Forelimb muscle (tissue), 1 donor: ENCODE results near the gene FCRL5. TPM values are rescaled to one million over a fixed set of nuclear protein-coding genes. Genes with fewer than 3 reads are reported as not detected.

ENCODE experiments used
- DNase-seq: peaks from one replicate; pipeline ENCODE4 v3.0.0-alpha.2; 2013; ENCODE audit warnings: low read depth
- polyA plus RNA-seq: library from polyadenylated mRNA; unstranded; fragments of 120-200 nt; gene quantifications from one replicate; pipeline ENCODE4 v1.2.1, GENCODE V29; 2013; ENCODE audit not compliant: insufficient read length

Gene FCRL5
- polyA plus RNA-seq, 1 donor = 0.05 TPM

DNA sequence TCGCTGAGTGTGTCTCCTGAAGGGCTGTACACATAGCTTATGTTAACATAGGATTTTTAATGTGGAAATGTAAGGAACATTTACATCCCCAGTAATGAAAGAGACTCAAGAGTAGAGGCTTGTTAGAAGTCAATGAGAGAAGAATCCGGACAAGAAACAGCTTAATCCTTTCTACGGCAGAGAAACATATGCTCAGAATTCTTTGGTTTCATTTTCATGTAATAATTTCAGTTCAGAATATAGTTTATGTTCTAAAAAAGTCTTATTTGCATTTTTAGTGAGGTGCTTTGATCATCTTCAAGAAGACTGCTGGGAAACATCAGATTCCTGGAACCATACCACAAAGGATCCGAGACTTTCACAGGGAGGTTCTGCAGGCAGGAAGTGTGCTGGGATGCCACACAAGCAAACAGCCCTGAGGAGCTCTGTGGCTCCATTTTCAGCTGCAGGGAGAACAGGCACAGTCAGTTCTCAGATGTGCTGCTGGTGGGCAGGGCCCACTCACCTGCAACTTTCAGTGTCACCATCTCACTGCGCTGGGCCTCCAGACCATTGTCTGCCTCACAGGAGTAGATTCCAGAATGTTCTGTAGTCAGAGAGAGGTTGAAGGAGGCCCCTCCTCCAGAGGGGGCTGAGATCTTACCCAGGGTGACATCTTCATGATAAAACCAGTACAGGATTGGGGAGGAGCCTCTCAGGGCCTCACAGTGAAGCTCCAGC is 28.4 kb downstream of the FCRL5 start:
- DNase-seq = no peak

DNA sequence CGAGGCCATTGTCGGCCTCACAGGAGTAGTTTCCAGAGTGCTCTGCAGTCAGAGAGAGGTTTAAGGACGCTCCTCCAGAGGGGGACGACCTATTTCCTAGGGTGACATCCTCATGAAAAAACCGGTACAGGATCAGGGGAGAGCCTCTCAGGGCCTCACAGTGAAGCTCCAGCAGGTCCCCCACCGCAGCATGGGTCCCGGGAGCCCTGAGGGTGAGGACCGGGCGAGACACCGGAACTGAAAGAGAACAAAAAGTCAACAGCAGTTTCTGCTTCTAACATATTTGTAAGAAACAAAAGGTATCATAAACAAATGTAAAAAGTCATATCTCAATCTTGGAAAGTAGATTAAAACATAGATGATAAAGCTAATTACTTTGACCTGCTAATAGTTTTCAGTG is 31.3 kb downstream of the FCRL5 start:
- DNase-seq = no peak

DNA sequence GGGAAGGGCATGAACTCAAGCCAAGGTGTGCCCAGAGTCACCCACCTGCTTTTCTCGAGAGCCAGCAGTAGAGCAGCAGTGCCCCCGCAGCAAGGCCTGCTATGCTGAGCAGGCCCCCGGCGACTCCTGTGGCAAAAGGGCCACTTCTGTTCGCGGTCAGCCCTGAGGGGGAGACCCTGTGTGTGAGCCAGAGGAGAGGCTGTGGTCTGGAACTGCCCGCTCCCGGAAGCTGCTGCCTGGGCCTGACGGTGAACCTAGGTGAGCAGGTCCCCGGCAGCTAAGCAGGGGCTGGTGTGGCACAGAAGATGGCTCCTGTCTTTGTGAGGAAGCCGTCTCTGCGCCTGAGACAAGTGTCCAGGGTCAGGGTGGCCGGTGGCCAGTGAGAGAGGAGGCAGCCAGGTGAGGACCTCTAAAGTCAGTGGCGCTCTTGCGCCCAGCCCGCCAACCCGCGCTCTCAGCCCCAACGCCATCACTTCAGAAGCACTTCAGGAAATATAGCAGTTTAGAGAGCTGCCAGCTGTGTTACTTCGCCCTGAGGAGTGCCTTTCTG is 31.9 kb downstream of the FCRL5 start:
- no peak for DNase-seq

DNA sequence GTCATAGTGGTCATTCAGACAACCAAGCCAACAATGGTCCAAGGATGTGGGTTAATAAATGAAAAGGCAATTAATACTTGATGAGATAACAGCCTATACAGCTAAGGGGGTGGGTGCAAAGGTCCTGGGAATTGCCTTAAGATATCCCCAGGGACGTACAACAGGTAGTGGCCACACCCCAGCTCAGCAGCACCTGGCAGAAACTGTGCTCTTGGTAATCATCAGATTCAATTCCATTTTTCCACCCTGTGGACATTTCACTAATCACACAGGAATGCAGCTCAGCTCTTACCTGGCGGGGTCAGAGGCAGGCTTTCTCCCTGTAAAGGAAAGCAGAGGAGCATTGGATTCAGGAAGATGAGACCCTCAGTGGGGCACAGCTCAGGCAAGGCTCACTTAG is 32.9 kb downstream of the FCRL5 start:
- no peak for DNase-seq

DNA sequence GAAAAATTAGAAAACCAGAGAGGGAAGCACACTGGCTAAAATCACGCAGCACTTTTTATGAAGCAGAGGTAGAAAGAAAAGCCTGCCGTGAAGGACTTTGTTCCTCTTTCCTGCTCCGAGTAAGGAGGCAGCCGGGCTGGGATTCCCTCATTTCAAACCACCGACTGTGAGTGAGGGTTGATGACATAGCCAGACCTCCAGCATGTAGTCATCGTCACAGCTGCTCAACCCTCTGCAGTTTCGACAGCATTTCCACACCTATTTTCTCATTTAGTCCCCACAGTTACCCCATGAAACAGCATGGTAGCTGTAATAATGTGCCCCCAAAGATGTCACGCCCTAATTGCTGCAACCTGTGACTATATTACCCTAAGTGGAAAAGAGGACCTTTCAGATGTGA is 35.3 kb downstream of the FCRL5 start:
- no peak for DNase-seq

DNA sequence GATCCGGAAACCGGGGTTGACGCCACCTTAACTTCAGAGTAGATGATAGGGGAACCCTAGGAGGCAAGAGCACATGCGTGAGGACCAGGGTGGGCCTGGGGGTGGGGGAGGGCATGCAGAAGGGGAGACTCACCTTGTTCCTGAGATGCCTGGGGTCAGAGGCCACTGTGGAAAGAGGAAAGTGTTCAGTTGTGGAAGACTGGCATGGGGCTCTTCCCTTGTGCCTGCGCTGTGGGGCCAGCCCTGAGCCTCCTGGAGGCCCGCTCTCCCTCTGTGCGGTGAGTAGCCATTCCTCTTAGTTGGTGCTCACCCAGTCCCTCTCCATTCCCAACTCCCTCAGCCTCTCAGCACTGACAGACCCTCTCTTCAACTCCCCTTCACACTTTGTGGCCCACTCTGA is 36.6 kb downstream of the FCRL5 start:
- no peak for DNase-seq

DNA sequence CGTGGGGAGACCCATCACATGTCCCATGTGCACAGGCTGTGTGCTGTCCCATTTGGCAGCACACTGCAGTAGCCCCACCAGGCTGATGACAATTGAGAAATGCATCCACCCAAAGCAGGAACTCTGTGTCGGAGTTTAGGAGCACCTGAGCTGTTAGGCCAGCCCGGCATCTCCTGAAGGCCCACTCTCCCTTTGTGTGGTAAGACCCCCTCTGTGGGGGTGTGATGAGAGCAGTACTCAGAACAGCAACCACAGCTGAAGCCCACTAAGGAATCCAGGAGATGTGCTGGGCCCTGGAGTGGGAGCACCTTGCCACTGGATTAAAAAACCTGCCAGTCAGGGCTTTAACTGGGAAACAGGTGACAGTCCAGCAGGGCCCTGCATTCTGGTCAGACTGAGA is 37.2 kb downstream of the FCRL5 start:
- no peak for DNase-seq

DNA sequence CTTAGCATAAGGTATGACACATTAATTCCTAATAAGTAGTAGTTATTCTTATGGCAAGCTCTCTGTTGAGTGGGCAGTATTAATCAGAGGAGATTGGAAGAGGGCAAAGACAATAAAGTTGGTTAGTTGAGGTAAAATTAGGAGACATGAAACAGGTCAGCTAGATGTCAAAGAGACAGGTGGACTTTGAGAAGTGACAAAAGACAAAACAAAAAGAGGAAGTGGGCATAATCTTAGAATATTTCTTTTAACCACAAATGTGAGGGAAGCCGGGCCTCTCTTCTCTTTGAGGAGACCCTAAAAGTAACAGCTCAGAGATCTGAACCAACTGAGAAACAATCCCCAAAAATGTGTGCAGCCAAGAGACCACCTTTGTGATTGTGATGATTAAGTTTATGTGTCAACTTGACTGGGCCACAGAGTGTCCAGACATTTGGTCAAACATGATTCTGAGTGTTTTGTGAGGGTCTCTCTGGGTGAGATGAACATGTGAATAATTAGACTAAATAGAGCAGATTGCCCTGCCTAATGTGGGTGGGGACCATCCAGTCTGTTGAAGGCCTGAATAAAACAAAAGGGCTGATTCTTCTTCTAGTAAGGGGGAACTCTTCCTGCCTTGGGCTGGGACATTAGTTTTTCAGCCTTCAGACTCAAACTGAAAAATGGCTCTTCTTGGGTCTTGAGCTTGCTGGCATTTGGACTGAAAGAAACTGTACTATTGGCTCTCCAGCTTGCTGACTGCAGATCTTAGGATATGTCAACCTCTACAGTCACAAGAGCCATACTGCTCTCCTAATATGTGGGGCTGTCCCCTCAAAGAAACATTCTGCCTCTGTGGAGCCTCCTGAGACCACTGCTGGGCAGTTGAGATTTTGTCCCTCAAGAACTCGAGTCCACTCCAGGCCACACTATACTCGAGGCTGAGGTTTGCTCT is 40.0 kb downstream of the FCRL5 start:
- DNase-seq = no peak

DNA sequence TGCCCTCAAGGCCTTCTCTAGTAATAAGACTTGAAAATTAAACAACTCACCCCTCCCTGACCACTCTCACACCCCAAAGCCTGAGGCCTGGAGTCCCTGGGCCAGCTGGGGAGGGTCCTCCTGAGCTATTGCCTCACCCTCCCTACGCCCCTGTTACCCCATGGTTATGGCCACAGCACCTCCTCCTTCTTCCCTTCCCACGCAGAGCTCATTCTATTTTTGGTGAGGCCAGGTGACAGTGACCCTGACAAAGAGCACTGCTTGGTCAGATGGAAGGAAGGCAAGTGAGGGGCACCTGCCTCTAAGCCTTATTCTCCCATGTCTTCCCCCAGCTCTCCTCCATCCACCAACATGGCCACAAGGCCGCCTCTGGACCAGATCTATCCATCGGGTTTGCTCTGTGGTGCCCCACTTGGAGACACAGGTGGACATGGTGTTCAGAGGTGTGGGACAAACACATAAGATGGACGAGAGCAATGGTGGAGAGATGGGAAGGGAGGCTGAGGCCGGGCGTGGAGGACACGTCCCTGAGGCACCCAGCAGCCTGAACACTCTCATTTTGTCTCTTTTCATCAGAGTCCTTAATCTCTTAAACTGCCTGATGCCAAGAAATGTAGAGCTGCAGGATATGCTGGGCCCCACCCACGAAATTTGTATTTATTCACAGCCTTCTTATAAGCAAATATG is 42.6 kb downstream of the FCRL5 start:
- no peak for DNase-seq

DNA sequence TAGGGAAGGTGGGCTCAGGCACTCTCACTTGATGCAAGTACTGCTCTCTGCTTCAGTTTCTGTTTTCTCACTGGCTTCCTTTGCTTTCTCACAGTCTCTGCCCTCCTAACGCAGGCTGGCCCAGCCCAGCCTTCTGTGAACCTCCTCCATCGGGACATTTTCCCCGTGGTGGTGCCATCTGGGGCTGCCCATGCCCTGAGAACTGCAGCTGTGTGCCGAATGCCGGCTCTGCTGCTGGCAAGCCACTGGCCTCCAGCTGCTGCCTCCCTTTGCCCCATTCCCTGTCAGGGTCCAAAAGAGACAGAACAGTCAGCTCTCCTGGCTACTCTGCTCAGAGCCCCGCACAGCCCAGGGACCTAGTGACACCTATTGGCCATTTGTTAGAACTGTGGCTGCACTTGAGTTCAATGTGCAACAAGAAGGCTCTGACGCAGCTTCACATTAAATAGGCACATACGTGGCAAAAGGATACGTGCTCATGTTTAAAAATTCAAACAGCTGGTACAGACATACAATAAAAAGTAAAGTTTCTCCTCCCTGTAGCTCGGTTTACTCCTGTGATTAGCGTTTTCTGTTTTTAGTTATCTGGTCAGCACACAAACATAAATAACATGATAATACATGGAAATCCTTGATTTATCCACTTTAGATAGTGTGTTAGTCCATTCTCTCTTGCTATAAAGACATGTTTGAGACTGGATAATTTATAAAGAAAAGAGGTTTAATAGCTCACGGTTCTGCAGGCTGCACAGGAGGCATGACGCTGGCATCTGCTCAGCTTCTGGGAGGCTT is 46.6 kb downstream of the FCRL5 start:
- DNase-seq = no peak

DNA sequence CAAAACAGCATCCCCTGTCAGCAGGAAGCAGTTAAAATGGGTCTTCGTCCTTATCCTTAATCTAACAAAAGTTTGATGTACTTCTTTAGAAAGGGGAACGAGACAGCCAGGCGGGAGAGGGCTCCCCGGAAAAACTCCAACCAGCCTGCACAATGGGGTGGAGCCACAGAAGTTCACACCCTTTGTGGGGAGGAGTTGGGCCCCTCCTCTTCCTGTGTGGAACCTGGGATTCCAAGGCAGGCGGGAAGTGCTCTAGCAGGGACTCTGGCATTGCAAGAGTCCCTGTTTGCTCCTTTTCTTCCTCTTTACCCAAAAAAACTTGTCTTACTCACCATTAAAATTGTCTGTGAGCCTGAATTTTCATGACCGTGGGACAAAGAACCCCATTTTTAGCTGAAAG is 47.7 kb downstream of the FCRL5 start:
- no peak for DNase-seq

DNA sequence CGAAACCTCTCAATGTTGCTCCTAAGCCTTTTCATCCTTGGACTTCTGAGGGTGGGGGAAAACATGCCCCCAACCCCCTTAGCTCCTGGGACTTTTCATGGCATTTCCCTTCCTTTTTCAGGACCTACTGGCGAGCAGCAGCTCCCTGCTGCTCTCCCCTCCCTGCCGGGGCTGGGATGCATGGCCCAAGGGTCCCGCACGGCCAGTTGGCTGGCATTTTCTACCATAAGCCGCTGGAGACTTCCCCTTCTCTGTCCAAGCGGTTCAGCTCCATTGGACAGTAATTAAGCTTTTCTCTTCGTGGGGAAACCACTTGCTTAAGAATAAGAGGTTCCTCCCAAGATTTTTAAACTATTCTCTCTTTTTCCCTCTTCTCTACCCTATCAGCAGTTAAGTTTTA is 52.8 kb downstream of the FCRL5 start:
- no peak for DNase-seq

DNA sequence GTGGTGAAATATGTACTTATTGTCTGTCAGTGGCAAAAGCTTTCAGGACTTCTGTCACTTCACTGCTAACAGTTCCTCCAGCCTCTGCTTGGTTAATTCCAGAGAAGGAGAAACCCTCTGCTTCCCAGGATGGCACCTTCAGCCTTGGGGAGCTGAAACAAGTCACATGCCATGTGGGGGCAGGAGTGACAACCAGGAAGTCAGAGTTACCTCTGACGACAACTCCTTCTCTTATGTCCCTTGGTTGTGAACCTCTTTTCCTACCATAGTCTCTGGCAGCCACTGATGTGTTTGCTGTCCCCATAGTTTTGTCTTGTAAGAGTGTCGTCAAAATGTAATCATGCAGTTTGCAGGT is 53.6 kb downstream of the FCRL5 start:
- no peak for DNase-seq

DNA sequence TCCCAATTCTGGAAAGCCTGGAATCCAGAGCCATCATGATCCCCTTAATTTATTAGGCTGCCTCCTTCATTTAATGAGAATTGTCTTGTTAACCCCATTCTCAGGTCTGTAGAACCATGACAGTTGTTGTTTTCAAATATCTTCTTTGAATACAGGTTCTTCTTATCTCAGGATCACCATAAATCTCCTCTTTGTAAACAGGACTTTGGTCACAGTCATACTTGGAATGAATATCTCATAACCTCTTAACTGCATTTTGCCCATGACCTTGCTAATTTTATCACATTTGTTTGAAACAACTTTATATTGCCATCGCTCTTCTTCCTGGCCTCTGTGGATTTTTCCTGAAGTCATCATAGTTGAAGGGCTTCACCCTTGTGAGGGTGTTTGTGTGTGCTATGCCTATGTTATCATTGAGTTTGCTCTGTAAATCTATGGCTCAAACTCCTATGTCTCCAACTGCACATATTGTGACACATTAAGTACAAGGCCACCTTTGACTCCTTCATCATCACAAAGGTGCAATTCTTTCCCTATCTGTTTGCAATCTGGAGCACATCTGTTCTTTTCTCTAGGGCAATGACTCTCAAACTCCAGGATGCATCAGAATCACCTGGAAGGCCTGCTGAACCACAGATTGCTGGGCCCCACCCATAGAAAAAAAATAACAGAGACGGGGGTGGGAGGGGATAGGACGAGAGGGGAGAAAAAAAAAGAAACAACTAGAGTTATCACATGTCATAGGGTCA is 54.2 kb downstream of the FCRL5 start:
- no peak for DNase-seq

DNA sequence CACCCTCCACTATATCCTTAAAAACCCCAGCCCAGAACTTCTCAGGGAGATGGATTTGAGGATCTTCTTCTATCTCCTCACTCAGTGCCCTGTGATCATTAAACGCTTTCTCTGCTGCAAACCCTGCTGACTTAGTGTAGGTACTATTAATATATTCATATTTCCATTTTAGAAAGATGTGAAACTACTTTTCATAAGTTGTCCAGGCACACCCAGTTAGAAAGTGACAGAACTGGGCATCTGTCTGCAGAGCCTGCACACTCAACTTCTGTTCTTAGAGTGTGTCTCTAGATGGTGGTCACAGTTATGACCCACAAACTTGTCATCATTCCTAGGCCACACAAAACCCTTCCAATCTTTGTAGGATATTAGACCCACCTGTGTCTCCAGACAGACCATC is 55.0 kb downstream of the FCRL5 start:
- DNase-seq = no peak

DNA sequence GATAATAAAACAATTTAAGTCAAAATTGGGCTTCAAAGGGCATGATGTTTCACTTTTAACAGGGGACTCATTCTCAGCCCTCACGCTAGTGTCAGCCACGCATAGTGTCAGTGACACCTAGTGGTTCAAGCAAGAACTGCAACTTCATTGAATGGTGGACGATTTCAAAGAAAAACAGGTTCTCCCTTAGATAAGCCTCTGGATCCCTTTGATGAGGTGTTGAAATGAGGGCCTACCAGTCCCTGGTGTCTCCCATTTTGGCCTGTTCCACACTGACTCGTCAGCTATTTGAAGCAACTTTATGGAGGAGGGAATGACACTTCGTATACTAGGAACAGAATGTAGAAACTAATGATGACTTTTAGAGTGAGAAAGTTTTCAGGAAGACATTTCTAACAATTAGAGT is 56.2 kb downstream of the FCRL5 start:
- DNase-seq = no peak

DNA sequence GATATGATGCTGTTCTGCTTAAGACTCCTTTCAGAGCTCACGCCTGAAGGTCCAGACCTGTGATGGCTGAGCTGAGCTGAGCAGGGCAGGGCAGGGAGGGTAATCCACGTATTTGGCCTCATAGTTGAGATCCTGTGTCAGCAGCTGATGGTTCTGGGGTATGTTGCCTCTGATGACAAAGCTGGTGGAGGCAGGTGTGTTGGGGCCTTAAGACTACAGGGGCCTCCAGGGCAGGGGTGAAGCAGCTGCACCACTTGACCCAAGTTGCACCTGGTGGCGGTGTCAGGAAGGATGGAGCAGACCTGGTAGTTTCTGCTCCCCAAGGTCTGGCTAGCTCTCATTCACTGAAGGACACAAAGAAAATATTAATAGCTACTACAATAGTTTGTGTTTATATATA is 57.0 kb downstream of the FCRL5 start:
- DNase-seq = no peak

DNA sequence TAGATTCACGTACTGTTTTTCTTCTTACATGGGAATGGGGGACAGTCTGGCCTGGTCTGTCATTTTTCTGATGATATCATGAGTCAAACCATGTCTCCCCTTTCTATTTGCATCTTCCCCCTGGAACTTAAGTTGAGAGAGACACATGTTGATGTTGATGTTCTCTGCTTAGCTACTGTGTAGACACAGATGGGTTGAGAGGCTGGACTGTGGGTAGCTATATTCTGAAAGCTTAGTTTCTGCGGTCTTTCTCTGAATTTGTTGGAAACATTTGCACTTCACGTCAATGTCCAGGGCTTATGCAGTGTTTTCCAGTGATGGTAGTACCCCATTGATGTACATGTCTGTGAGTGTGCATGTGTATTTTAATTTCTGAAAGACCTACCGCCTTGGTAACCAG is 58.2 kb downstream of the FCRL5 start:
- no peak for DNase-seq

DNA sequence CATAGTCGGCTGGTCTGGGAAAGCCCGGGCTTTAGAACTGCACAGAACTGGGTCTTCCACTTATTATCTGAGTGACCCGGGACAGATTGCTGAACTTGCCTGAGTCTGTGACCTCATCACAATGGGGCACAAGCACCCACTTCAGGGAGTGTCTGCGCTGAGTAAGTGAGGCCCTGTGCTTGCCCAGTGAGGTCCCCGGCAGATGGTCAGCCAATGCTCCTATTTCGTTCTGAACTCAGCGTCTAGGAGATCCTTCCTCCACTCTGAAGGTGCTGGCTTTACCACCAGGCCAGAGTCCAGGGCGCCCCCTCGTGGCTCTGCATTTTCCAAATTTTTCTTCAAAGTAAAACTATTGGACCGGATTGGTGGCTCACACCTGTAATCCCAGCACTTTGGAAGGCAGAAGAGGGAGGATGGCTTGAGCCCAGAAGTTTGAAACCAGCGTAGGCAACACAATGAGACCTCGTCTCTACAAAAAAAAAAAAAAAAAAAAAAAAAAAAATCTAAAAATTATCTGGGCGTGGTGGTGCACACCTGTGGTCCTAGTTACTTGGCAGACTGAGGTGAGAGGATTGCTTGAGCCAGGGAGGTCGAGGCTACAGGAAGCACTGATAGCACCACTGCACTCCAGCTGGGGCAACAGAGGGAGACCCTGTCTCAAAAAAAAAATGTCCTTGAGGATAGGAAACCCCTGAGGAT is 61.7 kb downstream of the FCRL5 start:
- DNase-seq = no peak

DNA sequence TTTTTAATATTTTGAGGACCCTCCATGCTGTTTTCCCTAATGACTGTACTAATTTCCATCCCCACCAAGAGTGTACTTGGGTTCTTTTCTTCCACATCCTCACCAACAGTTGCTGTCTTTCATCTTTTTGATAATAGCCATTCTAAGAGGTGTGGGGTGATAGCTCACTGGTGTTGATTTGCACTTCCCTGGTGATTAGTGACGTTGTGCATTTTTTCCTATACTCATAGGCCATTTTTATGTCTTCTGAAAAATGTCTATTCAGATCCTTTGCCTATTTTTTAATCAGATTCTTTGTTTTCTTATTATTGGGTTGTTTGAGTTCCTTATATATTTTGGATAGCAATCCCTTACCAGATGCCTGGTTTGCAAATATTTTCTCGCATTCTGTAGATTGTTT is 64.2 kb downstream of the FCRL5 start:
- no peak for DNase-seq
